Smooth muscle cell (in vitro differentiated cells): ENCODE data around the gene ERBB4. TPM values are rescaled to one million over a fixed set of nuclear protein-coding genes. Genes with fewer than 3 reads are reported as not detected.

ENCODE experiments used
- DNase-seq: peaks from one replicate; lab custom pipeline; 2025; ENCODE audit not compliant: unreplicated experiment; lab: John Stamatoyannopoulos, UW
- H2AFZ ChIP-seq: fragments of 200-600 bp; sonication (generic); 2 replicates; pipeline ENCODE4 v1.6.0; 2016; ENCODE audit warnings: antibody characterized with exemption, low read depth, mild to moderate bottlenecking
- H3F3A ChIP-seq: fragments of 200-600 bp; sonication (generic); 2 replicates; pipeline ENCODE4 v1.6.0; 2017; ENCODE audit warnings: antibody characterized with exemption, low read depth
- H3K27ac ChIP-seq: fragments of 200-600 bp; sonication (generic); 2 replicates; pipeline ENCODE4 v1.5.1; 2016; ENCODE audit warnings: low read depth, mild to moderate bottlenecking
- H3K27me3 ChIP-seq: fragments of 200-600 bp; sonication (generic); 2 replicates; pipeline ENCODE4 v1.6.1; 2016; ENCODE audit warnings: low read depth, mild to moderate bottlenecking
- H3K36me3 ChIP-seq: fragments of 200-600 bp; sonication (generic); 2 replicates; pipeline ENCODE4 v1.5.1; 2016; ENCODE audit warnings: low read depth
- H3K4me1 ChIP-seq: fragments of 200-600 bp; sonication (generic); 2 replicates; pipeline ENCODE4 v1.5.1; 2016; ENCODE audit warnings: low read depth
- H3K4me2 ChIP-seq: fragments of 200-600 bp; sonication (generic); 2 replicates; pipeline ENCODE4 v1.6.0; 2016; ENCODE audit warnings: mild to moderate bottlenecking
- H3K4me3 ChIP-seq: fragments of 200-600 bp; sonication (generic); 2 replicates; pipeline ENCODE4 v1.5.1; 2016; ENCODE audit warnings: mild to moderate bottlenecking
- H3K79me2 ChIP-seq: fragments of 200-600 bp; sonication (generic); 2 replicates; pipeline ENCODE4 v1.6.0; 2016; ENCODE audit warnings: low read depth, mild to moderate bottlenecking
- H3K9ac ChIP-seq: fragments of 200-600 bp; sonication (generic); 2 replicates; pipeline ENCODE4 v1.6.0; 2016; ENCODE audit warnings: low read depth
- H3K9me3 ChIP-seq: fragments of 200-600 bp; sonication (generic); replicated peaks from 2 replicates; pipeline ENCODE4 v1.5.1; 2016; ENCODE audit warnings: low read depth
- H4K20me1 ChIP-seq: fragments of 200-600 bp; sonication (generic); 2 replicates; pipeline ENCODE4 v1.6.0; 2016; ENCODE audit warnings: low read depth
- WGBS: methylation state at CpG from one replicate; pipeline ENCODE4 v1.1.7; 2016; ENCODE audit warnings: low lambda C conversion rate; 5-methylcytosine and 5-hydroxymethylcytosine counted together
- polyA plus RNA-seq: library from polyadenylated mRNA; unstranded; fragments of >200 nt; fragmentation: Nextera tagmentation; extraction: Ambion mirVana; gene quantifications from 2 replicates; pipeline ENCODE4 v1.2.1, GENCODE V29; 2016
- total RNA-seq: library from RNA; depleted of rRNA; stranded (reverse); fragments of >200 nt; gene quantifications from 2 replicates; pipeline ENCODE4 v1.2.3, GENCODE V29; 2014
- TF ChIP-seq, protein P1 (sequence below): fragments of 200-600 bp; sonication (generic); IDR thresholded peaks from 2 replicates; pipeline ENCODE4 v1.5.1; 2017; ENCODE audit warnings: borderline replicate concordance, mild to moderate bottlenecking, antibody characterized with exemption; ENCODE audit not compliant: insufficient read depth, poor library complexity, severe bottlenecking

ERBB4 gene
- total and polyA plus RNA-seq, 2 experiments from 2014 or later: 0.67 TPM; not detected in 1

DNA sequence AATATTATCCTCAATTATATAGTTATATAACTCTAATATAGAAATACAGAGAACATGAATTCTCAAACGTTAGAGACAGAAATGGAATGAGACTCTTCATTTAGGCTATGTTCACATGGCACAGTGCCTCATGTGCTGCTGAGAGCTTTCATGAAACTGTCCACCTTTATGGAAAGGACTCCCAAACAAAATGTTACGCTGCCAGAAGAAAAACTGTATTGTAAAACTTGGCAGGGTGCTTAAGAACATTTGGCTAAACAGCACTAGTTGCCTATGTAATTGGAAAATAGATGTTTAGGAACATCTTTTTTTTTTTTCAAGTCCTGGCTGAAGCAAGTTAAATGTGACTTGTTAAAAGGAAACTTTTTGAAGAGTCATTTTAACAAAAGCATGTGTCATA lies 396.0 kb downstream of the ERBB4 start:
- Histone ChIP-seq H2AFZ (no peak overlapping the region), H3K36me3 (no peaks in the 10 kb centered on the region), H3K9me3 (no peaks in the 10 kb centered on the region), H4K20me1 (no peaks in the 10 kb centered on the region), H3K4me3 (no peak overlapping the region), H3K4me1 (peaks cover 7% of the 10 kb centered on the region), H3K79me2 (no peaks in the 10 kb centered on the region), H3F3A (peaks cover 8% of the 10 kb centered on the region), H3K27ac (no peak overlapping the region), H3K9ac (no peak overlapping the region), H3K27me3 (no peaks in the 10 kb centered on the region), H3K4me2 (no peak overlapping the region)
- DNase-seq: no peak
- TF ChIP-seq, protein P1, sequence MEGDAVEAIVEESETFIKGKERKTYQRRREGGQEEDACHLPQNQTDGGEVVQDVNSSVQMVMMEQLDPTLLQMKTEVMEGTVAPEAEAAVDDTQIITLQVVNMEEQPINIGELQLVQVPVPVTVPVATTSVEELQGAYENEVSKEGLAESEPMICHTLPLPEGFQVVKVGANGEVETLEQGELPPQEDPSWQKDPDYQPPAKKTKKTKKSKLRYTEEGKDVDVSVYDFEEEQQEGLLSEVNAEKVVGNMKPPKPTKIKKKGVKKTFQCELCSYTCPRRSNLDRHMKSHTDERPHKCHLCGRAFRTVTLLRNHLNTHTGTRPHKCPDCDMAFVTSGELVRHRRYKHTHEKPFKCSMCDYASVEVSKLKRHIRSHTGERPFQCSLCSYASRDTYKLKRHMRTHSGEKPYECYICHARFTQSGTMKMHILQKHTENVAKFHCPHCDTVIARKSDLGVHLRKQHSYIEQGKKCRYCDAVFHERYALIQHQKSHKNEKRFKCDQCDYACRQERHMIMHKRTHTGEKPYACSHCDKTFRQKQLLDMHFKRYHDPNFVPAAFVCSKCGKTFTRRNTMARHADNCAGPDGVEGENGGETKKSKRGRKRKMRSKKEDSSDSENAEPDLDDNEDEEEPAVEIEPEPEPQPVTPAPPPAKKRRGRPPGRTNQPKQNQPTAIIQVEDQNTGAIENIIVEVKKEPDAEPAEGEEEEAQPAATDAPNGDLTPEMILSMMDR: no peak
- WGBS: 82% methylated on average over 2 of the region's 2 CpGs

DNA sequence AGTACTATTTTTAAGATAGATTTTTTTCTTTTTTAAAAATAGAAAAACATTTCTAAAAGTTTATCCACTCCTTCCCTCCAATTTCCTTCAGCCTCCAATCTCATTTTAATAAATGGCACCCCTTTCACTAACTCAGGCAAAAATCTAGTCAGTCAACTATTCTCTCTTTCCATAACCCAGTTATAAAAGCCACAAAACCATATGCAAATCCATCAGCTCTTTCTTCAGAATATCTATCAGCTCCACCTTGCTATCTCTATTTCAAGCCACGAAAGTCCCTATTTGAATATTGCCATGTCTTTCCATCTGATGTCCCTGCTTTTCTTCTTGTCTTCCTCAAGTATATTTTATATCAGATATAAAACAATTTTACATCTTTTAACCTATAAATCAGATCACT lies 397.1 kb downstream of the ERBB4 start:
- H3K9ac ChIP-seq: no peak overlapping the region
- no peak overlapping the region for H2AFZ ChIP-seq
- peaks cover 8% of the 10 kb centered on the region for H3F3A ChIP-seq
- H3K4me1 ChIP-seq: peaks cover 7% of the 10 kb centered on the region
- H4K20me1 ChIP-seq: no peaks in the 10 kb centered on the region
- H3K36me3 ChIP-seq: no peaks in the 10 kb centered on the region
- no peaks in the 10 kb centered on the region for H3K9me3 ChIP-seq
- no peaks in the 10 kb centered on the region for H3K79me2 ChIP-seq
- H3K4me2 ChIP-seq: no peak overlapping the region
- no peaks in the 10 kb centered on the region for H3K27me3 ChIP-seq
- no peak overlapping the region for H3K27ac ChIP-seq
- TF ChIP-seq, protein P1: no peak
- no peak overlapping the region for H3K4me3 ChIP-seq
- no peak for DNase-seq
- 91% methylated on average over 1 of the region's 1 CpG for WGBS

DNA sequence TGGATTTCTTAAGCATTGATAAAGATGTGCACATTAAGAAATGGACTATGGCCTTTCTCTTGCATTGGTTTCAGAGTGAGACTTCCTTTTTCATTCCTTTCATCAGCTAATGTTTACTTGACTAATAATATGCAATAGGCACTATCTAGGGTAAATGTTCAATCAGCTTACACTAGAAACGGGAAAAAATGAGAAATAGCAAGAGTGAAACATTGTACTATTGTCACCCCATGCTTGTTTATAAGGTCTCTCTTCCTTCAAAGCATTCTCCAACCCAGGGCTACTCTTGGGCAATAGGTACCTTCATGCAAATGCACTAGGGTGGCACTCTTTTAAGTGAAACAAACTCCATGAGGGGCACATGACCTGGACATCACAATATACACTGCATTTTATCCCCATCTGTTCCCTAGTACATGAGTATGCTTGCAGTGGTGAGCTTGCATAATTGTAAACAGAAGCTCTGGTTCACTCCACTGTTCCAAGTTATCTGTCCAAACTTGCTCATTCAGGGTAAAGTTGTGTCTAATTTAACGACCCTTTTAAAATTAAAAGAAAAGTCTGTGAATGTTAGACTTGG lies 402.3 kb downstream of the ERBB4 start:
- no peak for DNase-seq
- no peaks in the 10 kb centered on the region for H3K79me2 ChIP-seq
- WGBS: 37% methylated on average over 2 of the region's 2 CpGs

More for the DNA sequence above, 402.3 kb downstream of the ERBB4 start:
- no peak overlapping the region for H3K4me2 ChIP-seq
- no peak overlapping the region for H3K27ac ChIP-seq
- H3K4me1 ChIP-seq: no peaks in the 10 kb centered on the region
- no peaks in the 10 kb centered on the region for H3K36me3 ChIP-seq
- no peaks in the 10 kb centered on the region for H3K9me3 ChIP-seq
- H3K9ac ChIP-seq: no peak overlapping the region
- no peak overlapping the region for H3K4me3 ChIP-seq
- no peaks in the 10 kb centered on the region for H4K20me1 ChIP-seq
- H3K27me3 ChIP-seq: no peaks in the 10 kb centered on the region
- TF ChIP-seq, protein P1: no peak
- no peaks in the 10 kb centered on the region for H3F3A ChIP-seq
- H2AFZ ChIP-seq: no peak overlapping the region
